ENCODE measurements around the gene SMAD1.
"Not testable (repeated sequence)": the region's sequence is repeated elsewhere in the genome, so short reads cannot be mapped to it uniquely, and the experiment has no call there.

Gene SMAD1

DNA sequence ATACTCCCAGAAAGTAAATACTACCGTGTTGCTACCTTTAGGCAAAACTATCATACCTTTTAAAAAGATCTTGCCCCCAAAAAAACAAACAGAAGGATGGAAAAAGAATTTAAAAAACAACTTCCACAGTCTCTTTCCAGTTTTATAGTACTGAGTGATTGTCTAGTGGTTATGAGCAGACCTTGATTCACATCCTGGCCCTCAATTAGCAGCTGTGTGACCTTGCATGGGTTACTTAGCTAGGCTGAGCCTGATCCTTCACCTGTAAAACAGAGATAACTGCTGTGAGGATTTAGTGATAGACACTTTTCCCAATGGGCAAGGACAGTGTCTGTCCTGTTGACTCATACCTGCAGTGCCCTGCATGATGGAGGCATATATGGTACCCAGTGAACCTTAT is 49.0 kb downstream of the SMAD1 start:
- no peak for DNase-seq

DNA sequence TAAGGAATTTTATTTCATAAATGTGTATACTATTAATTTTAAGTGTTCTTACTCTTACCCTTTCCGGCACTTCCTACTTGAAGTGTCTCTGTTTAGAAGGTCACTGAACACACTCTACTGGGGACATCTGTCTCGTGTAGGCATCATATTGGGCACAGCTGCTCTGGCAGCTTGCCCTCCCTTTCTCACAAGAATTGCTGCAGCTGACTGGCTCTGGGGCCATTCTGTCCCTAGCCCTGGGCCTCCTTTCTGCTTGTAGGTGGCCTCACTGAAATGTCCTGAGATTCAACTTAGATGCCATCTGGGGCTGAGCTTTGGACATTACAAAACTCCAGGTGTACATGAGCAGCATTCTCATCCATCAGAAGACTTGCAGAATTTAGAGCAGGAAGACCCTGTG is 49.6 kb downstream of the SMAD1 start:
- no peak for DNase-seq

DNA sequence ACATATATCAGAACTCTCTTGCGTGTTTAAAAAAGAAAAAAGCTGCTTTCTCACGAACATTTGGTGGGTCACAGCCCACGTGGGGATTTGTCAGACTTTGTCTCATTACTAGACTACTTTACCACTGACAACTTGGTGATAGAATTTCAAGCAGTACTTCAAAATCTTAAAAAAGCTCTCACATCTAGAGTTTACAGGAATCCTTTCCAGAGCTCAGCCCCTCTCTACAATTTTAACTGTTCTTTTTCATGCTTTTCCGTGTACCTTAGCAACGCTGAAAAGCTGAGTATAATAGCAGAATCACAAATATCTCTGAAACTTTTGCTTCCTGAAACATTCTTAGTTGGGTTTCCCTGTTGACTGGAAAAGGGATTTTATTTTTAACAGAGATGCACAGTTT is 50.2 kb downstream of the SMAD1 start:
- DNase-seq, result no peak

GRCh38 chr4:145533001-145533400 is 51.3 kb downstream of the SMAD1 start:
- DNase-seq, result no peak

- not testable (repeated sequence) for DNase-seq
These were observed 51.8 kb downstream of the SMAD1 start for GRCh38 chr4:145533415-145533814.

DNA sequence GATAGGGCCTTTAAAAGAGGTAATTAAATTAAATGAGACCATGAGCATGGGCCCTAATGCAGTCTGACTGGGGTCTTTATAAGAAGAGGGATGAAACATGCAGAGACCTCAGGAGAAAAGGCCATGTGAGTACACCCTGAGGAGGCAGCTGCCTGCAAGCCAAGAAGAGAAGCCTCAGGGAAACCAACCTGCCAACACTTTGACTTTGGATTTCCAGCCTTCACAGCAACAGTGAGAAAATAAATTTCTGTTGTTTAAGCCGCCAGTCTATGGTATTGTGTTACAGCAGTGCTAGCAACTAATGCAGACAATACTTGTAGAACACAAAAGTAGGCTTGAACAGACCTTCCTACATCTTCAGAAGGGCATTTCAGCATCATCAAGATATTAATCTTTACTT is 52.3 kb downstream of the SMAD1 start:
- DNase-seq, result no peak

DNA sequence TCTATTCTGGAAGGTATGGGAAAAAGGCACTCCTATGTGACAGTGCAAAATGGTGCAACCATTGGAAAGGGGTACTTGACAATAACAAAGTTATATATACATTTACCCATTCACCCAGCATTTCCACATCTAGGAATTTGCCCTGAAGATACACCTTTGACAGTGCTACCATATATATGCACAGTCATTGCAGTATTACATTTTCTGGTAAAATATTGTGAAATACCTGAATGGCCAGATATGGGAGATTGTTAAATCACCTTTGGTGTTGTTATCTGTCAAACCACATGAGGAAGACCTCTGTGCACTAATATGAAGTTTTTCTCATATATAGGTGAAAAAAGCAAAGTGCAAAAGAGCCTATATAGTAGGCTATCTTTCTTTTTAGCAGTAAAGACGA is 53.5 kb downstream of the SMAD1 start:
- no peak for DNase-seq

- DNase-seq, result no peak
These were observed 54.4 kb downstream of the SMAD1 start for GRCh38 chr4:145536044-145536443.

DNA sequence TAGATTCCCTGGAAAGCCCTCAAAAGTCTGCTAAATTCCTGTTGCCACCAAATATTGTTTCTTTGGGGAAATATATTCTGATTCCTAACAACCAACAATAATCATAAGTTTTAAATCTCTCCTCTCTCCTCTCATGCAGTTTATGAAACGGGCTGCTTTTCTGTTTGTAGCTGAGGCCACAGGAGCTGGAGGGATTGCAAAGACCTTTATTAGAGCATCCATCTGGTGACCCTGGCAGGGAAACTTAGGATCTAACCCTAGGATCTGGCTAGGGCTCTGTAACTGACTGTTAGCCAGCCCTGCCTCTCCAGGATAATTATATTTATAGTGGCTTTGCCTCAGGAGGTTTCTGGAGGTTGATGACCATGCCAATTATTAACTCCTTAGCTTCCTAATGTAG is 56.9 kb downstream of the SMAD1 start:
- no peak for DNase-seq

- no peak for DNase-seq
These were observed 58.0 kb downstream of the SMAD1 start for GRCh38 chr4:145539671-145540070.

DNA sequence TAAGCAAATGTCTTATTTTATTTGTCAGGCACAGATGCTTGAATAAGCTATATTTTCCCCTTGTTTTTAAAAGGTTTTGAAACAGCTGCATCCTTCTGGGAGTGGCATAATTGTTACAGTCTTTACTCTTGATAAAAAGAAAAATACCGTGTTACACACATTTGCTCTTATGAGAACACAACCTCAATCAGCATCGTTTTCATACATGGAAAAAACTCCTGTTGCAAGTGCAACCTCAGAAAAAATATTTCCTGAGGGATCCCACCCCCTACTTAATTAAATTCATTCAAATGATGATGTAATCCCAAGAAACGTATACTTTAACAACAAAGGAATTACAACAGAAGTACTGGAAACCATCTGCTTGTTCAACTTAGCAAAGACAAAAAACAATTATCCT is 58.6 kb downstream of the SMAD1 start:
- no peak for DNase-seq

- DNase-seq, result no peak
These were observed 59.7 kb downstream of the SMAD1 start for GRCh38 chr4:145541346-145541745.

DNA sequence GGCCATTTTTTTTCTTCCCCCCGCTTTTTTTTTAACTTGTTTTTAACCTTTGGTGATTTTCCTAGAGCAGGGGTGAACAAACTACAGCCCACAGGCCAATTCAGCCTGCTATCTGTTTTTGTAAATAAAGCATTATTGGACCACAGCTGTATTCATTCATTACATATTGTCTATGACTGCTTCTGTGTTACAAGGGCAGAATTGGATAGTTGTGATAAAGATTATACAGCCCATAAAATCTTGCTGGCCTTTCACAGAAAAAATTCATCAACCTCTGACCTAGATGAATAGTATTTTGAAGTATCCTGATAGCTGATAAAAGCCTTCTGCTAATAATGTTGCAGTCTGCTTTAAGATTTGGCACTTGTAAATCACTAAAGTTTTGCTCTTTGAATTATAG is 63.4 kb downstream of the SMAD1 start:
- no peak for DNase-seq

GRCh38 chr4:145545538-145546174 is 64.0 kb downstream of the SMAD1 start:
- no peak for DNase-seq

DNA sequence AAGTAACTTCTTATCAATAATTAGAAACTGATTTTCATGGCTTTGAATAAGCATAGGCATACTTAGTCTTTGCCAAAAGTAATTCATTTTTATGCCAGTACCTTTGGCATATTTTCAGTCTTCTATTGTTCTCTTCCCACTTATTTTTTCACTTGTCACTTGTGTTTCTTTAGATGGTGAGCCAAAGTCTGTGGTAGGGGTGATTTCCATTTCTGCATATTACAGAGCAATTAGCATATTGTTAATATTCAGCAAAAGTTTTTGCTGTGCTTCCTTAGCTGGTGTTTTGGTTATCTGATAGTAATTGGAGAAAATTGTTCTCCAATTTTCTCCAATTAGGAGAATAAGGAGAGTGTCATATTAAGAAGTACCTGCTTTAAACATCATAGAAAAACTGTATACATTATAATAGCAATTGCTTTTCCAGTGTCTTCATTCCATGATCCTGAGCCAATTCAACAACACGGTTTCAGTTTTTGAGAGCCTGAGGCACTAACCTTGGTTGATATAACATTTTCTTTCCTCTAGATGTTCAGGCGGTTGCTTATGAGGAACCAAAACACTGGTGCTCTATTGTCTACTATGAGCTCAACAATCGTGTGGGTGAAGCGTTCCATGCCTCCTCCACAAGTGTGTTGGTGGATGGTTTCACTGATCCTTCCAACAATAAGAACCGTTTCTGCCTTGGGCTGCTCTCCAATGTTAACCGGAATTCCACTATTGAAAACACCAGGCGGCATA is 64.7 kb downstream of the SMAD1 start:
- DNase-seq, result no peak

DNA sequence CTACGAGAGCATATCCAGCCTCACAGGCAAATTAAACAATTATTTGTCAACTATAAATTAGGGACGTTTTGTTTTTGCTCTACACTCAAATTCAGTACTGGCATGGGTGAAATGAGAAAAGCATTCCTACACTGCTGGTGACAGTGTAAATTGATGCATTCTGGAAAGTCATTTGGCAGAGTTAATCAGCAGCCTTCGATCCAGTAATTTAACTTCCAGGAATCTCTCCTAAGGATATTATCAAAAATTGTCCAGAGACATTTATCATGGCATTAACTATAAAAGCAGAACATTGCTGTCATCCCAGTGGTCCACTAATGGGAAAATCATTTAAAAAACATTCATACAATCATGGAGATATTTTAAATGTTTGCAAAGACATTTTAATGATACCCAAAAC is 70.0 kb downstream of the SMAD1 start:
- no peak for DNase-seq

- DNase-seq, result no peak
These were observed 70.6 kb downstream of the SMAD1 start for GRCh38 chr4:145552181-145552822.

DNA sequence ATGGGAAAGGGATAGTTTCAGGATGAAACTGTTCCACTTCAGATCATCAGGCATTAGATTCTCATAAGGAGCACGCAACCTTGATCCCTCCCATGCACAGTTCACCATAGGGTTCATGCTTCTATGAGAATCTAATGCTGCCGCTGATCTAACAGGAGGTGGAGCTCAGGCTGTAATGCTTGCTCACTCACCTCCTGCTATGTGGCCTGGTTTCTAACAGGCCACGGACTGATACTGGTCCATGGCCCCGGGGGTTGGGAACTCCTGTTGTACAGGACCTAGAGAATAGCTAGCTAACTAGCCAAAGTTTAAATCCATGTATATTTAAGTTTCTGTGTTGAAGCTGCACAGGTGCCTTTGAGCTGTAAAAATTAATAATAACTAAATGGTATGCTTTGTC is 71.7 kb downstream of the SMAD1 start:
- DNase-seq, result no peak

GRCh38 chr4:145554691-145555090 is 73.0 kb downstream of the SMAD1 start:
- DNase-seq, result no peak

DNA sequence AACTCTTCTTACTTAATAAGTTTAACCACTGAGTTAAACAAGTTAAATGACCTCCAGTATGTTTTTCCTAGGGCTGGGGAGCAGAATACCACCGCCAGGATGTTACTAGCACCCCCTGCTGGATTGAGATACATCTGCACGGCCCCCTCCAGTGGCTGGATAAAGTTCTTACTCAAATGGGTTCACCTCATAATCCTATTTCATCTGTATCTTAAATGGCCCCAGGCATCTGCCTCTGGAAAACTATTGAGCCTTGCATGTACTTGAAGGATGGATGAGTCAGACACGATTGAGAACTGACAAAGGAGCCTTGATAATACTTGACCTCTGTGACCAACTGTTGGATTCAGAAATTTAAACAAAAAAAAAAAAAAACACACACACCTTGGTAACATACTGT is 76.1 kb downstream of the SMAD1 start:
- DNase-seq, result peak; percentile 41

GRCh38 chr4:145563293-145563985 is 81.8 kb downstream of the SMAD1 start:
- DNase-seq, result no peak

GRCh38 chr4:145564540-145564939 is 82.9 kb downstream of the SMAD1 start:
- DNase-seq, result no peak

DNA sequence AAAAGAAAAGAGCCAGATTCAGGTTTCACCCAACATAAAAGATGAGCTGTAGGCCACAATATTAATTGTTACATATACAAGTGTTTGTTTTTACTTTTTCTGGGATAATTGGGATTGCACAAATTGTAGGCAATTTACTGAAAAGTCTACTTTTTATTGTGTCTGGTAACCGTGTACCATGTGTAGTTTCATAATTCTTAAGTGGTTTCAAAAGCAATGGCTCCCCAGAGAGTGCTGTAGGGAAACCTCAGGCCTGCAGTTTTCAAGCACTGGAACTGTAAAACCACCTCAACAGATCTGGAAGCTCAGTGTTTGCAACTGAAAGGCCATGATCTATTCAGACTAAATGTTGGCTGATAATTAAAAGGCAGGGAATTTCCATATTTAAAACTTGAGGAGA is 83.7 kb downstream of the SMAD1 start:
- no peak for DNase-seq
